HepG2 (cell line): Measurements from ENCODE around the gene NPAS2. TPM values are rescaled to one million over a fixed set of nuclear protein-coding genes. Genes with fewer than 3 reads are reported as not detected.

ENCODE experiments used
- ATAC-seq: fragments of 200-7000 bp; cut with Tn5 transposase; 3 replicates; pipeline ENCODE4 v1.9.1; 2020; ENCODE audit warnings: mild to moderate bottlenecking, moderate library complexity
- BruUV-seq: library from RNA; stranded (reverse); fragments of 400-500 nt; replicated peaks from 2 replicates; lab custom pipeline; 2021; lab: Mats Ljungman, UMichigan
- CTCF ChIA-PET: fragments of 300-600 bp; formaldehyde crosslinking; extraction: SDS; loops from one replicate; lab custom pipeline; 2021; ENCODE audit warnings: low total read pairs, inconsistent platforms, low intra/inter-chr PET ratio; lab: Yijun Ruan, JAX
- POLR2A ChIA-PET: fragments of 350-600 bp; sonication (Branson Sonifier 250); formaldehyde crosslinking; loops from one replicate; lab custom pipeline; 2020; ENCODE audit warnings: antibody characterized with exemption, inconsistent platforms; lab: Yijun Ruan, JAX
- DNase-seq: peaks from one replicate; pipeline ENCODE4 v3.0.0-alpha.2; 2015; ENCODE audit warnings: low spot score
- FAIRE-seq: peaks from 3 replicates; lab custom pipeline; 2011; peaks lifted over from hg19 to GRCh38; lab: Jason Lieb, UNC
- H2AFZ ChIP-seq: one replicate; pipeline ENCODE4 v1.6.1; 2011; ENCODE audit warnings: low read length, inconsistent platforms
- H3K27ac ChIP-seq: fragments of 300-600 bp; 3 replicates; pipeline ENCODE4 v1.8.0; 2011; ENCODE audit warnings: mixed run types, mild to moderate bottlenecking, mixed read lengths, low read length, inconsistent platforms; ENCODE audit not compliant: insufficient read depth; ENCODE audit errors: extremely low read length
- H3K27me3 ChIP-seq, 2 experiments: fragments of 200-600 bp in 1 of 2; 2 replicates in 1 of 2; 3 replicates in 1 of 2; pipeline versions ENCODE4 v1.6.0 to v1.8.0; 2011; ENCODE audit warnings: low read length in 2 of 2, mild to moderate bottlenecking in 2 of 2, moderate library complexity in 2 of 2, inconsistent platforms in 1 of 2; ENCODE audit not compliant: insufficient read depth in 2 of 2, control insufficient read depth in 1 of 2
- H3K36me3 ChIP-seq, 2 experiments: fragments of 200-600 bp in 1 of 2; replicated peaks in 1 of 2; 2 replicates in 1 of 2; 3 replicates in 1 of 2; pipeline versions ENCODE4 v1.5.1 to v1.8.0; 2011; ENCODE audit warnings: low read length in 2 of 2, inconsistent platforms in 1 of 2; ENCODE audit not compliant: insufficient read depth in 2 of 2, control insufficient read depth in 1 of 2
- H3K4me1 ChIP-seq: 2 replicates; pipeline ENCODE4 v1.5.1; 2012; ENCODE audit warnings: low read length, inconsistent platforms; ENCODE audit not compliant: insufficient read depth
- H3K4me2 ChIP-seq: 2 replicates; pipeline ENCODE4 v1.6.0; 2011; ENCODE audit warnings: low read depth, low read length, inconsistent platforms
- H3K4me3 ChIP-seq, 3 experiments: fragments of 200-600 bp in 1 of 3; sonication (generic), shearing (Covaris generic) in 1 of 3; replicated peaks in 1 of 3; 2 replicates each; pipeline ENCODE4 v1.5.1; 2011 to 2016; ENCODE audit warnings: low read length in 3 of 3, inconsistent platforms in 2 of 3, low read depth in 2 of 3, mild to moderate bottlenecking in 2 of 3, control low read depth in 1 of 3, mixed read lengths in 1 of 3; ENCODE audit not compliant: insufficient read depth in 1 of 3
- H3K79me2 ChIP-seq: one replicate; pipeline ENCODE4 v1.6.1; 2011; ENCODE audit warnings: low read length, inconsistent platforms; ENCODE audit not compliant: insufficient read depth
- H3K9ac ChIP-seq: 2 replicates; pipeline ENCODE4 v1.6.0; 2011; ENCODE audit warnings: mild to moderate bottlenecking, low read depth, low read length, inconsistent platforms; ENCODE audit not compliant: insufficient read depth
- H3K9me3 ChIP-seq: 2 replicates; pipeline ENCODE4 v1.5.1; 2012; ENCODE audit warnings: mild to moderate bottlenecking, low read length
- H4K20me1 ChIP-seq: 2 replicates; pipeline ENCODE4 v1.6.0; 2011; ENCODE audit warnings: inconsistent platforms, mild to moderate bottlenecking, low read length, moderate library complexity; ENCODE audit not compliant: insufficient read depth
- DR1 ChIP-seq: sonication (generic); formaldehyde crosslinking; IDR thresholded peaks from 2 replicates; pipeline ENCODE4 v1.8.0; 2021; ENCODE audit warnings: mild to moderate bottlenecking, missing genetic modification reagents, inconsistent platforms
- GLMP ChIP-seq: sonication (generic); formaldehyde crosslinking; IDR thresholded peaks from 2 replicates; pipeline ENCODE4 v1.9.0; 2021; ENCODE audit warnings: missing genetic modification reagents, mild to moderate bottlenecking, borderline replicate concordance
- JDP2 ChIP-seq: sonication (generic); formaldehyde crosslinking; IDR thresholded peaks from 2 replicates; pipeline ENCODE4 v1.8.1; 2022; ENCODE audit warnings: missing genetic modification reagents, borderline replicate concordance
- RORA ChIP-seq: sonication (generic); formaldehyde crosslinking; IDR thresholded peaks from 2 replicates; pipeline ENCODE4 v1.5.0; 2020; ENCODE audit warnings: mild to moderate bottlenecking, missing genetic modification reagents, moderate library complexity
- U2AF2 ChIP-seq: fragments of 200-400 bp; formaldehyde crosslinking; IDR thresholded peaks from 2 replicates; pipeline ENCODE4 v1.6.1; 2017; ENCODE audit warnings: low read depth, mild to moderate bottlenecking, low read length
- ZNF224 ChIP-seq: sonication (generic); formaldehyde crosslinking; IDR thresholded peaks from 2 replicates; pipeline ENCODE4 v1.5.0; 2020; ENCODE audit warnings: mild to moderate bottlenecking, missing genetic modification reagents
- ZNF597 ChIP-seq: sonication (generic); formaldehyde crosslinking; IDR thresholded peaks from 2 replicates; pipeline ENCODE4 v1.5.0; 2020; ENCODE audit warnings: missing genetic modification reagents
- WGBS: methylation state at CpG from one replicate; pipeline ENCODE4 v1.1.6; 2017; ENCODE audit warnings: low lambda C conversion rate; 5-methylcytosine and 5-hydroxymethylcytosine counted together
- in situ Hi-C: cut with HindIII; loops from 2 replicates; pipeline ENCODE4 v1.10.0; 2017; ENCODE audit warnings: low pct_unique_long_range_greater_than_20kb; ENCODE audit not compliant: extremely low pct_ligation_motif_present
- intact Hi-C: fragments of 100-400 bp; cut with micrococcal nuclease; formaldehyde crosslinking; loops from one replicate; pipeline ENCODE4 v1.10.0; 2022; ENCODE audit not compliant: unreplicated experiment
- polyA plus RNA-seq, 8 experiments: library from polyadenylated mRNA; depleted of rRNA in 3 of 8; stranded (reverse) in 7 of 8; unstranded in 1 of 8; fragments of >200 nt; fragmentation: Illumina TruSeq in 4 of 8; extraction: Trizol in 4 of 8; gene quantifications; 2 replicates each; pipeline versions ENCODE4 v1.2.1 to v1.2.3, GENCODE V29; 2011 to 2016; ENCODE audit warnings: low read depth in 4 of 8, missing spikeins in 1 of 8, mixed read lengths in 1 of 8; ENCODE audit not compliant: insufficient read depth in 1 of 8
- total RNA-seq, 5 experiments: library from RNA; depleted of rRNA; stranded (reverse); fragments of >200 nt; fragmentation: Illumina TruSeq; extraction: Trizol; gene quantifications; 2 replicates each; pipeline ENCODE4 v1.2.3, GENCODE V29; 2016; ENCODE audit warnings: low read depth in 1 of 5

The NPAS2 gene
- total and polyA plus RNA-seq, 2 of the 13 experiments (the other 11 are each of a cell fraction or from before 2014, with no cell fraction given) = 14.8 to 37.5 TPM

- ATAC-seq (no peak), FAIRE-seq (no peak), DNase-seq (no peak)
- Histone ChIP-seq H3K9ac (no peak overlapping the region), H3K4me2 (no peak overlapping the region), H4K20me1 (no peaks in the 10 kb centered on the region), H3K4me1 (peaks cover 50% of the 10 kb centered on the region), H3K27me3 (no peaks in the 10 kb centered on the region; a peak in 1 of 5 replicates), H3K79me2 (no peaks in the 10 kb centered on the region), H3K4me3 (no peak overlapping the region), H3K27ac (no peak overlapping the region), H3K36me3 (no peaks in the 10 kb centered on the region), H2AFZ (no peak overlapping the region), H3K9me3 (no peaks in the 10 kb centered on the region)
- in situ Hi-C loops (no loop called here), intact Hi-C loops (no loop called here)
- no TSS peak for BruUV-seq
- ChIA-PET POLR2A (no interaction called here), CTCF (no interaction called here)
- TF ChIP-seq DR1 (CRISPR knock-in tag) (no peak), JDP2 (CRISPR knock-in tag) (no peak), ZNF597 (CRISPR knock-in tag) (no peak), RORA (CRISPR knock-in tag) (no peak), GLMP (CRISPR knock-in tag) (no peak), ZNF224 (no peak), U2AF2 (no peak)
- 91% methylated on average over 4 of the region's 4 CpGs for WGBS
Observed at GRCh38 chr2:100812573-100812972, 7.4 kb upstream of the NPAS2 start.
